ENCODE data around the gene TNIK. TPM values are rescaled to one million over a fixed set of nuclear protein-coding genes. Genes with fewer than 3 reads are reported as not detected.

The TNIK gene
- polyA plus RNA-seq, 1 of the 3 experiments (the other 2 are of a cell fraction): 19.4 TPM

- TF ChIP-seq EP300 (IDR thresholded peaks at IDR 0.05; ENCODE audit: borderline replicate concordance in 1 of 2, low read depth in 1 of 2, low read length in 1 of 2) (no peak), TEAD4 (IDR thresholded peaks at IDR 0.05; ENCODE audit: borderline replicate concordance, insufficient read depth) (no peak), MAX (IDR thresholded peaks at IDR 0.05; ENCODE audit: low read depth) (no peak), ZBTB33 (IDR thresholded peaks at IDR 0.05; ENCODE audit: borderline replicate concordance, low read depth) (no peak), PBX3 (IDR thresholded peaks at IDR 0.05) (no peak), FOXJ3 (CRISPR knock-in tag; IDR thresholded peaks at IDR 0.05) (no peak), RFX5 (IDR thresholded peaks at IDR 0.05; ENCODE audit: low read length) (no peak), SMC3 (IDR thresholded peaks at IDR 0.05; ENCODE audit: low read depth, low read length) (no peak), CHD2 (IDR thresholded peaks at IDR 0.05; ENCODE audit: low read length, partially characterized antibody) (no peak), FOSL2 (IDR thresholded peaks at IDR 0.05; ENCODE audit: borderline replicate concordance, low read depth) (no peak), FOXM1 (IDR thresholded peaks at IDR 0.05; ENCODE audit: low read depth) (no peak), IRF3 (IDR thresholded peaks at IDR 0.05; ENCODE audit: low read depth, low read length) (no peak), EZH2phosphoT487 (IDR thresholded peaks at IDR 0.05; ENCODE audit: borderline replicate concordance, low read depth) (no peak), NRF1 (IDR thresholded peaks at IDR 0.05; ENCODE audit: low read depth, low read length) (no peak), USF2 (IDR thresholded peaks at IDR 0.05; ENCODE audit: borderline replicate concordance, low read depth, low read length) (no peak), POLR2AphosphoS5 (IDR thresholded peaks at IDR 0.05; ENCODE audit: low read depth, low read length) (no peak), SIN3A (IDR thresholded peaks at IDR 0.05; ENCODE audit: borderline replicate concordance, low read depth, low read length) (no peak), MEF2A (IDR thresholded peaks at IDR 0.05; ENCODE audit: borderline replicate concordance, low read depth) (no peak), GABPA (IDR thresholded peaks at IDR 0.05; ENCODE audit: low read depth) (no peak), RCOR1 (IDR thresholded peaks at IDR 0.05; ENCODE audit: low read length) (no peak)
- WGBS (ENCODE audit: low lambda C conversion rate): 89% methylated on average over 9 of the region's 9 CpGs
Observed at GRCh38 chr3:171239757-171240503, 220.3 kb downstream of the TNIK start.

More at GRCh38 chr3:171239757-171240503, 220.3 kb downstream of the TNIK start:
- no peak overlapping the region for H3K27ac ChIP-seq (ENCODE audit: low read depth in 2 of 2, low read length in 1 of 2)
- no peak overlapping the region for H2AFZ ChIP-seq (ENCODE audit: low read depth)
- H3K9ac ChIP-seq: no peak overlapping the region
- no peak for DNase-seq
- H3K27me3 ChIP-seq (ENCODE audit: insufficient read depth): no peaks in the 10 kb centered on the region
- peaks cover 4% of the 10 kb centered on the region for H3F3A ChIP-seq (replicated peaks; ENCODE audit: insufficient read depth)
- H3K4me2 ChIP-seq: no peak overlapping the region
- ChIA-PET CTCF (interaction anchor here (1.0 kb wide), 1 partner anchor 16 kb away, joined by 3 read pairs; no protein-coding TSS in a partner anchor), POLR2A (no interaction called here)
- H3K9me3 ChIP-seq: no peaks in the 10 kb centered on the region
- no peak overlapping the region for H3K4me3 ChIP-seq (ENCODE audit: low read depth in 2 of 2, low read length in 1 of 2)
- no peaks in the 10 kb centered on the region for H4K20me1 ChIP-seq (ENCODE audit: insufficient read depth)
- no peaks in the 10 kb centered on the region for H3K9me2 ChIP-seq
- H3K36me3 ChIP-seq (replicated peaks in 1 of 2; ENCODE audit: control insufficient read depth in 1 of 2, insufficient read depth in 2 of 2, low read length in 1 of 2): no peaks in the 10 kb centered on the region
- H3K79me2 ChIP-seq (ENCODE audit: insufficient read depth): no peaks in the 10 kb centered on the region; the same call in 1 of the 2 replicates
- peaks cover 0 to 4% of the 10 kb centered on the region in 2 experiments; a peak in 1 of 4 replicates for H3K4me1 ChIP-seq (ENCODE audit: control insufficient read depth in 1 of 2, insufficient read depth in 2 of 2, low read depth in 1 of 2, low read length in 1 of 2)
